WERI-Rb-1 (cell line): ENCODE measurements around the gene SPATS1.

Experiments used
- DNase-seq: peaks from one replicate; pipeline ENCODE4 v3.0.0-alpha.2; 2020
- H3K27ac ChIP-seq: fragments of 250-450 bp; sonication (Bioruptor Pico); 2 replicates; pipeline ENCODE4 v1.5.1; 2020; ENCODE audit warnings: mild to moderate bottlenecking, moderate library complexity
- H3K27me3 ChIP-seq: fragments of 250-450 bp; sonication (Bioruptor Pico); 2 replicates; pipeline ENCODE4 v1.5.1; 2021; ENCODE audit warnings: mild to moderate bottlenecking, low read depth, moderate library complexity; ENCODE audit not compliant: insufficient read depth, severe bottlenecking
- H3K36me3 ChIP-seq: fragments of 250-450 bp; sonication (Bioruptor Pico); 2 replicates; pipeline ENCODE4 v1.5.1; 2020; ENCODE audit warnings: mild to moderate bottlenecking, moderate library complexity
- H3K4me3 ChIP-seq: 2 replicates; pipeline ENCODE4 v1.5.1; 2011; ENCODE audit warnings: low read depth, mild to moderate bottlenecking, control low read depth, low read length
- H3K9me3 ChIP-seq: fragments of 250-450 bp; sonication (Bioruptor Pico); 2 replicates; pipeline ENCODE4 v1.5.1; 2021; ENCODE audit warnings: mild to moderate bottlenecking, moderate library complexity; ENCODE audit not compliant: severe bottlenecking
- TF ChIP-seq, protein P1 (sequence below): IDR thresholded peaks from 2 replicates; pipeline ENCODE4 v1.5.1; 2011; ENCODE audit warnings: low read depth, mild to moderate bottlenecking, control low read depth, inconsistent platforms, low read length

SPATS1 gene

DNA sequence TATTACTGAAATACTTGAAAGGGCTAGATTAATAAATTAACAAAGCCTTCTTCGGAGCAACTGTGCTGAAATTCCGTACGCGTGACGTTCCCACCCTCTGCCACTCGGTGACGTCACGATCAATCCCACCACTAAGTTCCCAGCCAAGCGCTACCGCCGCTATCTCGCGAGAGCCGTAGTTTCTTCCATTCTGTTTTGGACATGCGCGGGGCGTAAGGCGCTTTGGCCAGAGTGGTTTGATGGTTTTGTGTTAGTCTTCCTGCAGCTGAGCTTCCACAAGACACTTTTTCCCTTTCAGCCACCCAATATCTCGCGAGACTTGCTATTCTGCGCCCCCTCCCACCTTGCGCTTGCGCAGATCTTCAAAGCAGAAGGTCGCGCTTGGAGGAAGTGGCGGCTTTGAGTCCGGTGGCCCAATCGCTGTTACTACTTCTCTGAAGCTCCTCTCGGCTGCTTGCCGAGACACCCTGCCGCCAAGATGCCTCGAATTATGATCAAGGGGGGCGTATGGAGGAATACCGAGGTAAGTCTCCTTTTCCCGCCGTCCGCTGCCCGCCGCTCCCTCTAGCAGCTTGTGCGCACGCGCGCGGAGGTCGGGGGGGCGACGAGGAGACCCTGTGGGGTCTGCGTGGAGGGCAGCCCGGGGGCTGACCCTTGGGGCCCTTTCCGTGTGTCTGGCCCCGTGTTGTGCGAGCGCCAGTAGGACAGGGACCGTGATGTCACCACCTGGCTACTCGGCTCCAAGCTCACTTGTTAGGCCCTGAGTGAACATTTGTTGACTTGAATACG lies 45.1 kb downstream of the SPATS1 start, which contains the start of gene CDC5L:
TSS of gene CDC5L (plus strand) at position 361 of the 789 bp plus-strand sequence. CDS start at position 479, 118 bp downstream.
- Histone ChIP-seq H3K4me3 (peak within 1 kb of the TSS; percentile 91), H3K36me3 (peaks cover 39% of the 10 kb centered on the region), H3K27me3 (no peaks in the 10 kb centered on the region), H3K9me3 (no peaks in the 10 kb centered on the region), H3K27ac (peak within 1 kb of the TSS; percentile 99)
- DNase-seq = peak; percentile 100
- TF ChIP-seq, protein P1, sequence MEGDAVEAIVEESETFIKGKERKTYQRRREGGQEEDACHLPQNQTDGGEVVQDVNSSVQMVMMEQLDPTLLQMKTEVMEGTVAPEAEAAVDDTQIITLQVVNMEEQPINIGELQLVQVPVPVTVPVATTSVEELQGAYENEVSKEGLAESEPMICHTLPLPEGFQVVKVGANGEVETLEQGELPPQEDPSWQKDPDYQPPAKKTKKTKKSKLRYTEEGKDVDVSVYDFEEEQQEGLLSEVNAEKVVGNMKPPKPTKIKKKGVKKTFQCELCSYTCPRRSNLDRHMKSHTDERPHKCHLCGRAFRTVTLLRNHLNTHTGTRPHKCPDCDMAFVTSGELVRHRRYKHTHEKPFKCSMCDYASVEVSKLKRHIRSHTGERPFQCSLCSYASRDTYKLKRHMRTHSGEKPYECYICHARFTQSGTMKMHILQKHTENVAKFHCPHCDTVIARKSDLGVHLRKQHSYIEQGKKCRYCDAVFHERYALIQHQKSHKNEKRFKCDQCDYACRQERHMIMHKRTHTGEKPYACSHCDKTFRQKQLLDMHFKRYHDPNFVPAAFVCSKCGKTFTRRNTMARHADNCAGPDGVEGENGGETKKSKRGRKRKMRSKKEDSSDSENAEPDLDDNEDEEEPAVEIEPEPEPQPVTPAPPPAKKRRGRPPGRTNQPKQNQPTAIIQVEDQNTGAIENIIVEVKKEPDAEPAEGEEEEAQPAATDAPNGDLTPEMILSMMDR = no peak

DNA sequence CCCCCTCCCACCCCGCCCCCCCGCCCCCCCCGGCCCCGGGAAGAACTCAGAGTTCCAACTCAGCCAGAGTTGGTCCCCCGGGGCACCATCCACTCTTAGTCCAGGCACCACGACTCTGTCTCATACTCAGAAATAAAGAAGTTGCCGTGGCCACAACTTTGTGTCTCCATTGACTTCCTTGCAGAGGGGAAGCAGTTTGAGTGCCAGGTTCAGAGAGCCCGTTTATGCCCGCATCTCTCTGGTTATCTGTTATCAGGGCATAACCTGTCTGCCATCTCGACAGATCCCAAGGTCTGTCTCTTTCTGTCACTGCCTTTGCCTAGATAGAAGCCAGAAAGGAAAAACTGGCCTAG lies 45.7 kb downstream of the SPATS1 start:
- no peaks in the 10 kb centered on the region for H3K9me3 ChIP-seq
- DNase-seq = no peak

DNA sequence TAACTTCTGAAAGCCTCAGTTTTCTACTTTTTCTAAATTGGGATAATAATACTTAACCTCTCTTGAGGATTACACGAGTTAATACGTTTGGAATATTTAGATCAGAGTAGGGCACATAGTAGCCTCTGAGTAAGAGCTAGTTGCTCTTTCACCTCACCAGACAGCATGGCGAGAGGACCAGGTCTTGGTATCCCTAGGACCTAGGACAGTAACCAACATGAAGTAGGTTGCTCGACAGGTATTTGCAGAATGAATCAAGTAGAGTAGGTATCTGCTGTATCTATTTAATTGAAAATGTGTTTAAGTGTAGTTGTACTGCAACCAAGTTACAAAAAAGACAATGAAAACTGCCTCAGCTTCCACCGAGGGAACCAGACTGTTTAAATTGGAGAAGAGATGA lies 46.4 kb downstream of the SPATS1 start:
- H3K4me3 ChIP-seq = peak overlapping the region; percentile 91
- no peak overlapping the region for H3K27ac ChIP-seq
- DNase-seq = no peak
- H3K27me3 ChIP-seq = no peaks in the 10 kb centered on the region
- peaks cover 51% of the 10 kb centered on the region for H3K36me3 ChIP-seq
- TF ChIP-seq, protein P1 = no peak
- no peaks in the 10 kb centered on the region for H3K9me3 ChIP-seq

More for the DNA sequence above, 45.7 kb downstream of the SPATS1 start:
- H3K36me3 ChIP-seq = peaks cover 43% of the 10 kb centered on the region
- TF ChIP-seq, protein P1 = no peak
- H3K27me3 ChIP-seq = no peaks in the 10 kb centered on the region
- peak overlapping the region; percentile 91 for H3K4me3 ChIP-seq
- H3K27ac ChIP-seq = peak overlapping the region; percentile 99

DNA sequence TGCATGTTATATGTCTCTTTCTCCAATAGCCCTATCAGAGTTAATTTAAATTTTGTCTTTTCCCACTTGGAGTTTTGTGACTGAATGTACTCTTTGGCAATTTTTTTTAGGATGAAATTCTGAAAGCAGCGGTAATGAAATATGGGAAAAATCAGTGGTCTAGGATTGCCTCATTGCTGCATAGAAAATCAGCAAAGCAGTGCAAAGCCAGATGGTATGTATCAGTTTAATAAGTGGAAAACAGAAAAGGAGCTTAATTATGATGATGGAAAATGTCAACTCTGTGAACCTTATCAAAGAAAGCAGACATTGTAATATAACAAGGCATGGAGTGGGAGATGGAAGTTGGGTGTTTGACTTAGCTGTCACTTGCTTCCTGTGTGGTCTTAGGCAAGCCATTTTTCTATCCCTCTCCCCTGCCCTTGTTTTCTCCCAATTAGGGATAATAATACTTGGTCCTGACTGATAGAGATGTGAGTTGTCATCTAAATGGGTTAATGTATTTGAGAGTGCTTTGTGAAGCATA lies 47.8 kb downstream of the SPATS1 start:
- H3K4me3 ChIP-seq = no peak overlapping the region
- peaks cover 62% of the 10 kb centered on the region for H3K36me3 ChIP-seq
- H3K27ac ChIP-seq = no peak overlapping the region
- H3K9me3 ChIP-seq = no peaks in the 10 kb centered on the region
- TF ChIP-seq, protein P1 = no peak
- H3K27me3 ChIP-seq = no peaks in the 10 kb centered on the region
- no peak for DNase-seq
